ENCODE measurements around the gene AKAP6. TPM values are rescaled to one million over a fixed set of nuclear protein-coding genes. Genes with fewer than 3 reads are reported as not detected.

The AKAP6 gene
- total RNA-seq, 1 donor from 2014 or later: 249 TPM

DNA sequence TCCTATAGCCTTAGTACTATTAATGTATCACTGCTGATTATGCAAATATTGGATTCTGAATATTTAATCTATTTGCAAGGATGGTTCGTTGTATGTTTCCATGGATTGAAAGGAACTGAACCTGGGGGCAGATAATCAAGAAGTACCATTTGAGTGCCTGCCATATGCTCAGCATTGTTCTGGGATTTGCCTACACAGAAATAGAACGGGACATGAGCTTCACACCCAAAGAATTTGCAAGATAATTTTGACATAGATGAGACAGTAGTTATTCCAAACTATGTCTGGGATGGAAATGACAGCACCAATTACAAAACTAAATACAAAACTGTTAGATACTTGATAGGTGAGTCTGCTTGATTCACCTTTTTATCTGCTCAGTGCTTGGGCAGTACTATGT, 476.9 kb downstream of the AKAP6 start:
- DNase-seq (ENCODE audit: low spot score): no peak
- intact Hi-C loops (cut with DNase I): no loop called here

DNA sequence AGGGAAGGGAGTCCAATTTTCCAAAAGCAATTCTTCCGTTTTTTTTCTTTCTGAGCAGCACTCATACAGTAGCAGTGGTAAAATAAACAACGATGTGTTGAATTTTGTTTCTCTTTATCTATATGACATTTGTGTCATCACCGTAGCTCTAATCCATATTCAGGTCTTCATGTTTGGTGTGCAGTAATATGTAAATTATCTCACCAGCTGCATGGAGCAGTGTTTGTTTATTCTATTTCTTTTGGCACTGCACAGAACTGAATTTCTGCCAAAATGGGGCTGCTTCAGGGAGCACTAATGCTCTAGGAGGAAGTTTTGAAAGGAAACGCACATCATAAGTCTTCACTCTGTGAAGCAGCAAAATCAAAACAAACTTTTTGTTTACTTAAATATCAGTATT, 479.5 kb downstream of the AKAP6 start:
- DNase-seq (ENCODE audit: low spot score): no peak
- intact Hi-C loops (cut with DNase I): no loop called here

DNA sequence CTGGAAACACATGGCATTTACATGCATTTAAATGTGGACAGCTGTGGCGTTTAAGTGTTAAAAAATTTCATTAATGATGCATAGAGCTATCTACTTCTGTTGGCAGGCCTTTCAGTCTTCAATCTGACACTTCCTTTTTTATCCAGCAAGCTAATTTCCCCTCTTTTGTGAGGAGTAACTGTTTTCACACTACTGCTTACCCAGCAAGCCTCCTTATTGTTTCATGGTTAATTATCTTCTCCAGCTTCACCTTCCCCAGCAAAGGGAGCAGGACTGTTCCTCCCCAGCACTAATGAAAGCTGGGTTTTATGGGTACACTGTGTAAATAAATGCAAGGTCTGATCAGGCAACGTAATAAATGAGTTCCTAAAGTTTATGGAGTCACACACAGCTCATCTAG, 480.2 kb downstream of the AKAP6 start:
- intact Hi-C loops (cut with DNase I): no loop called here
- no peak for DNase-seq (ENCODE audit: low spot score)

DNA sequence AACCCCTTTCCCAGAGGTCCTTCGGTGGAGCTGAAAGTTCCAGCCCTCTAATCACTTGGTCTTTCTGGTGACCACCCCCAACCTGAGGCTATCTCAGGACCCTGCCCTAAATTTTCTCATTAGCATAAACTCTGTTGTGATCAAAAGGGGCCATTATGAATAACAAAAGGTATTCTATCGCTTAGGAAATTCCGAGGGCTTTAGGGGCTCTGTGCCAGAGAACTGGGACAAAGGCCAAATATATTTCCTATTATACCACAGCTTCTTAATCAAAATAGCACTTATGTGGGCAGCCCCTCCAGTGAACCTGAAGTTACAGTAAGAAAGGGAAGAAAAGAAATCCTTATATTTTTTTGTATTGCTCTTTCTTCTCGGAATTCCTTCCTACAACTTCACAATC, 484.3 kb downstream of the AKAP6 start:
- no peak for DNase-seq (ENCODE audit: low spot score)
- intact Hi-C loops (cut with DNase I): no loop called here

DNA sequence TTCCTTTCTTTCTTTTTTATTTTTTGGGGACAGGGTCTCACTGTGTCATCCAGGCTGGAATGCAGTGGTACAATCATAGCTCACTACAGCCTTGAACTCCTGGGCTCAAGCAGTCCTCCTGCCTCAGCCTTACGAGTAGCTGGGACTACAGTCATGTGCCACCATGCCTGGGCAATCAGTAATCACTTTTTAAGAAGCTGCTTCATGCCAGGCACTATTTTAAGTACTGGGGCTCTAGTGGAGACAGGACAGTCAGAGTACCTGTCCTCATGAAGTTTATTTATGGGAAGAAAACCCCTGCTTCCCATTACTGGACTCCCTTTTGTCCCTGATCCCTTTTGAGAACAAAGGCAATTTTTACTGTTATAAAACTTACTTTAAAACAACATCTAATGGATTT, 485.6 kb downstream of the AKAP6 start:
- DNase-seq (ENCODE audit: low spot score): no peak
- intact Hi-C loops (cut with DNase I): no loop called here

DNA sequence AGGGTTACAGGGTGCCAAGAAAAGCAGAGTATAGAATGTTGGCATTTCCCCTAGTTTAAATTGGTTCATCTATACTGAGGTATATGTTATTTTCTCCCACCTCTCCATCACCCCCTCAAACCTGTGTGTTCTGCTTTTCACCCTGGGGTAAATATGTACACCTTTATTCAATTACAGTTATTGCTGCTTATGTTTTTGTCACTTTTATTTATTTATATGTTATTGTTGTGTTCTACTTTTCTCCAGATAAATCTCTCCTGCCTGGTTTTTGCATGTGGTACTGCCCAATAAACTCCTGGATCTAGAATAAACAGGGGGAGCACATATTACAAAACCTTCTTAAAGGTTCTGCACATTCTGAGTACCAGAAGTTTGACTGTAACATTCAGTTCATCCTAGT, 487.5 kb downstream of the AKAP6 start:
- intact Hi-C loops (cut with DNase I): no loop called here
- DNase-seq (ENCODE audit: low spot score): no peak

DNA sequence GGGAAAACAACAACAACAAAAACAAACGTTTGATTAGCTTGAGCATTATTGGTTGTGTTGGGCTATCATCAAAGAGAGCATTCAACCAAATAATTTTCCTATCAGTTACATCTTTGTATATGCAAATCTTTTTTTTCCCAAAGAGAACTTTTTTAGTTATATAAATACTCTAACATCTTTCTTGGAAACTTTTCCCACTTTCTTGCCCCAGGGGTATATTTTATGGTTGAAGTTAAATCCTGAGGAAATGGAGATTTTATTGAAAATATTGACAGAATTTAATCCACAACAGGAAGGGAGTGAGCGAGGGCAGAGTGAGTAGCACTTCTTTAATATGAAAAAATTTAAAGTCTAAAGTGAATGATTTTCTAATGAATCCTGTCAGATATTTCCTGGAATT, 488.7 kb downstream of the AKAP6 start:
- DNase-seq (ENCODE audit: low spot score): no peak
- intact Hi-C loops (cut with DNase I): no loop called here

DNA sequence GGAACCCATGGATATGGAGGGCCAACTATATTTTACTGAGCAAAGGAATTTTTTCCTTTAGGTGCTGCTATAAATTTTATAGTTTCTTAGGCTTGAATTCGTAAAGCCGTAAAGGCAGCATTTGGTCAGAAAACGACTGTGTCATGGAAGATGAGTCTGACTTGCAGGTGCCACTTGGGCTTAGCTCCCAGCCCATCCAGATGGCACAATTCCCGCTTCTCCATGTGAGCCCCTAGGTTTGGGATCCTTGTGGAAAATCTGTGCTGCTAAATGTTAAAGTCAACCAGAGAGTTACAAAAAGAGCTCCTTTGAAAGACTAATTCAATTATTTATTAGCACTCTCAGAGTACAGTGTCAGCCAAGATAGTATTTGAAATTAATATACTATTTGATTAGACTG, 489.5 kb downstream of the AKAP6 start:
- intact Hi-C loops (cut with DNase I): no loop called here

DNA sequence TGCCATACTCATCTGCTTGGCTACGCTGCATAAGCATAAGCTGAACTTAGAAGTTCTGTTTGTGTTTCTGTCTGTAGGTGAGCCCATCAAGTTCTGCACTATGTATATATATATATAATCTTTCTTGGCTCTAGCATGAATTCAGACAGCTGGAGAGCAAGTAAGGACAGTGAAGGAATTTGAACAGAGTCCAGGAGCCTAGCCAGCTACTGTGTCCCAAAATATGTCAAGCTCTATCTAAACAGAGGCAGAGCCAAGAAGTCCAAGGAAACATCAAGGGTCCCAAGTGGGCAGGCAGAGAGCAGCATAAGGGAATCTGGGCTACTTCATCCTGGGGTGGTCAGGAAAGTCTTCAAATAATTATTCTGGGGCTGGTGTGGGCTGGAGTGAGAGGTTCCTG, 491.1 kb downstream of the AKAP6 start:
- no peak for DNase-seq (ENCODE audit: low spot score)
- intact Hi-C loops (cut with DNase I): no loop called here

More for the DNA sequence above, 489.5 kb downstream of the AKAP6 start:
- DNase-seq (ENCODE audit: low spot score): no peak

DNA sequence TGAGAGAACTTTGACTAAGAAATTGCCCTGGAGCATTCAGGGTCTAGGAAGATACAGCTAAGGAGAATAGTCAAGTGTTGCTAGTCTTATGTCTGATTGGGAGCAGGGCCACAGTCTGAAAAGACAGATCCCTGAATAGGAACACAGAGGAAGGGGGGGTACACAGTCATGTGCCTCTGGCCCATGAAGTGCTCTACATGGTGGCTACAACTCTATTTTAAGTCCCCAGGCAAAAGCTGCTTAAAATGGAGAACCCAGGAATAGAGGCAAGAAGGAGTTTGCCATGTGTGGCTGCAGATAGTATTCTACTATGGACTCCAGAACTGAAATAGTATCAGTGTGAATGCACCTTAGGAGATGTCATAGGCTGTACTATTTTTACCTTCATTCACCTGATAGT, 491.6 kb downstream of the AKAP6 start:
- intact Hi-C loops (cut with DNase I): no loop called here
- peak; percentile 77 for DNase-seq (ENCODE audit: low spot score)

DNA sequence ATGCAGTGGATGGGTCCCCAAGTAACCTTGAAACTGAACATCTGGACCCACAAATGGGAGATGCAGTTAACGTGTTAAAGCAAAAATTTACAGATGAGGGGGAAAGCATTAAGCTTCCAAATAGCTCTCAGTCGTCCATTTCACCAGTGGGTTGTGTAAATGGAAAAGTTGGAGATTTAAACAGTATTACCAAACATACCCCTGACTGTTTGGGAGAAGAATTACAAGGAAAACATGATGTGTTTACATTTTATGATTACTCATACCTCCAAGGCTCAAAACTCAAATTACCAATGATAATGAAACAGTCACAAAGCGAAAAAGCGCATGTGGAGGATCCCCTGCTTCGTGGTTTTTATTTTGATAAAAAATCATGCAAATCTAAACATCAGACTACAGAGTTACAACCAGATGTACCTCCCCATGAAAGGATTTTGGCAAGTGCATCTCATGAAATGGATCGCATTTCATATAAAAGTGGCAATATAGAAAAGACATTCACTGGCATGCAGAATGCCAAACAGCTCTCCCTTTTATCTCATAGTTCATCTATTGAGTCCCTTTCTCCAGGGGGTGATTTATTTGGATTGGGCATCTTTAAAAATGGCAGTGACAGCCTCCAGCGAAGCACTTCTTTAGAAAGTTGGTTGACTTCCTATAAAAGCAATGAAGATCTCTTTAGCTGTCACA, 493.0 kb downstream of the AKAP6 start:
- intact Hi-C loops (cut with DNase I): no loop called here
- DNase-seq (ENCODE audit: low spot score): no peak

DNA sequence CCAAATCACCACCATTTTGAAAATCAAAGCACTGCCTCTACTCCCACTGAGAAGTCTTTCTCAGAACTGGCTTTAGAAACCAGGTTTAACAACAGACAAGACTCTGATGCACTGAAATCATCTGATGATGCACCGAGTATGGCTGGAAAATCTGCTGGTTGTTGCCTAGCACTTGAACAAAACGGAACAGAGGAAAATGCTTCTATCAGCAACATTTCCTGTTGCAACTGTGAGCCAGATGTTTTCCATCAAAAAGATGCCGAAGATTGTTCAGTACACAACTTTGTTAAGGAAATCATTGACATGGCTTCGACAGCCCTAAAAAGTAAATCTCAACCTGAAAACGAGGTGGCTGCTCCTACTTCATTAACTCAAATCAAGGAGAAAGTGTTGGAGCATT, 494.6 kb downstream of the AKAP6 start:
- no peak for DNase-seq (ENCODE audit: low spot score)
- intact Hi-C loops (cut with DNase I): no loop called here

DNA sequence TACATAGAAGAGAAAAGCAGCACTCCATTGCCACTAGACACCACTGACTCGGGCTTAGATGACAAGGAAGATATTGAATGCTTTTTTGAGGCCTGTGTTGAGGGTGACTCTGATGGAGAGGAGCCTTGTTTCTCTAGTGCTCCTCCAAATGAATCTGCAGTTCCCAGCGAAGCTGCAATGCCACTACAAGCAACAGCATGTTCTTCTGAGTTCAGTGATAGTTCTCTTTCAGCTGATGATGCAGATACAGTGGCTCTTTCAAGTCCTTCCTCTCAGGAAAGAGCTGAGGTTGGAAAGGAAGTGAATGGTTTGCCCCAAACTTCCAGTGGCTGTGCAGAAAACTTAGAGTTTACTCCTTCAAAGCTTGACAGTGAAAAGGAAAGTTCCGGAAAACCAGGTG, 495.1 kb downstream of the AKAP6 start:
- intact Hi-C loops (cut with DNase I): no loop called here
- DNase-seq (ENCODE audit: low spot score): no peak

DNA sequence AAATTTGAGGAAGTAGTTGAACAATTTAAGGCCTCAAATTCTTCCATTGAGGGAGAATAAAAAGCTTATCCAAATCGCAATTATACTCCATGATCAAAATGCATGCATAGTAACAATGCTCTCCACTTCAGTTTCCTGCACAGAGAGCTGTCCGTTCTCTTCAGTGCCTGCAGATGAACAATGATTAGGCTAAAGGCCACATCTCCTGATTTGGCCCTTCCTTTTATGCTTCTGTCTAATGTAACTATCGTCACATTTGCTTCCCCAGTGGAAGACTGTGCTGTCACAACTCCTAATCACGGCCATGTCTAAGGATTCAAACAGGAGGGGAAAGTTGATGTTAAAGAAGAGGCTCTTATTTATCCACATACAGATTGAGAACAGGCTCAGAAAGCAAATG, 496.0 kb downstream of the AKAP6 start:
- intact Hi-C loops (cut with DNase I): loop anchor here (5.0 kb wide), 1 partner anchor 113 kb away; no protein-coding TSS in a partner anchor

DNA sequence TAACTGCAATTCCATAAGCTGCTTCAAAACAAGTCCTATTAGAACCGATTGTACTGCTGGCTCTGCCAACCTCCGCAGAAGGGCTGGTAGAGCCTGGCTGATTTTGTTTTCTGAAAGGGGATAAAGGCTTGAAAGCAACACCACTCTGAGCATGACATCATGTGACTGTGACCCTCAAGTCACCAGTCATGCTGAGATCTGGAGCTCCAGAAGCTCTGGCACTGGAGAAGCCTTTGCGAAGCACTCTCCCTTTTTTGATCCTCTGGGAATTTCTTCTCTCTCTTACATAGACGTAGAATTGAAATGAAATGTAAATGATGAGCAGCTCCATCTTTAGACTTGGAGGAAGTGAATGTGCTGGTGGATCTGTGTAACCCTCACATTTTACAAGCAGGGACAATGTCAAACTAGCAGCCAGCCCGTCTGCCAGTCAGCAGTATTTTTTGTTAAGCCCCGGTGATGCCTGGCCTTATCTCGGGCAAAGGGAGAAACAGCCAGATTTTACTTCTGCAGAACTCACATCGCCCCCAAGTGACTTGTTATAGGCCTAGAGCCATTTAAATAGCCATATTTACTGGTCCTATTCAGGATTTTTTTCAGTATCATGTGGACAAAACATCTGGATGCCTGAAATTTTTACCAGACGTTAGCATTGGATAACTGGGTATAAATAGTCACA, 497.4 kb downstream of the AKAP6 start:
- no peak for DNase-seq (ENCODE audit: low spot score)

More for the DNA sequence above, 496.0 kb downstream of the AKAP6 start:
- DNase-seq (ENCODE audit: low spot score): no peak

DNA sequence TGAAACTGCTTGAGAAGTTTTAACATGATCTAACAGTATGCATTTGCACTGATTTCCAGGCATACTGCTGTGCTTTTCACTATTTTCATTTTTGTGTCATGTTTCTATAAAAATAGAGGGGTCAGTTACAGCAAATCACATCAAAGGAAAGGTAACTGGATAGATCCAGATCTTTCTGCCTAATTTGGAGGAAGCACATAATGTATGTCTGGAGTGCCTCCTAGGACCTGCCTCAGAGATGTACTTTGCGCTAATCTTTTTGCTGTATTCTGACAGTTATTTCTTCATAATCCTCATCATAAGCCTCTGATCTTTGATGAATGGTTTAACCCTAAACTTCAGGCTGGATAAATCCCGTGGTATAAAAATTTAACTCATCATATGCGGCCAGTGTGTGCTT, 498.4 kb downstream of the AKAP6 start:
- intact Hi-C loops (cut with DNase I): loop anchor here (2.0 to 5.0 kb wide), 2 partner anchors 115 to 251 kb away; no protein-coding TSS in a partner anchor
- no peak for DNase-seq (ENCODE audit: low spot score)

More for the DNA sequence above, 497.4 kb downstream of the AKAP6 start:
- intact Hi-C loops (cut with DNase I): loop anchor here (2.0 to 5.0 kb wide), 2 partner anchors 114 to 250 kb away; no protein-coding TSS in a partner anchor

DNA sequence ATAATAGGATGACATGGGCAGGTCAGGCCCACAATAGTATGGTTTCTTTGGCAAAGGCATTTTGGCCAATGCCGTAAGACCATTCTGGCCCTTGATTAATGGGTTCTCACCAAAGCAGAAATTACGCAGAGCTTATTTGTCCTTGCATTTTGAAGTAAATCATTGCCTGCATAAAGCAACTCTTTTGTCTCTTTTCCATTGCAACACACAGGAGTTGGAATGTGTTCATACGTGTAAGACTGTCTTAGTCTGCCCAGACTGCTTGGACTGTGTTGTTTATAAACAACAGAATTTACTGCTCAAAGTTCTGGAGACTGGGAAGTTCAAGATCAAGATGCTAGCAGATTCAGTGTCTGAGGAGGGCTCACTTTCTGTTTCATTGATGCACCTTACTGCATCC, 506.8 kb downstream of the AKAP6 start:
- no peak for DNase-seq (ENCODE audit: low spot score)
- intact Hi-C loops (cut with DNase I): no loop called here

DNA sequence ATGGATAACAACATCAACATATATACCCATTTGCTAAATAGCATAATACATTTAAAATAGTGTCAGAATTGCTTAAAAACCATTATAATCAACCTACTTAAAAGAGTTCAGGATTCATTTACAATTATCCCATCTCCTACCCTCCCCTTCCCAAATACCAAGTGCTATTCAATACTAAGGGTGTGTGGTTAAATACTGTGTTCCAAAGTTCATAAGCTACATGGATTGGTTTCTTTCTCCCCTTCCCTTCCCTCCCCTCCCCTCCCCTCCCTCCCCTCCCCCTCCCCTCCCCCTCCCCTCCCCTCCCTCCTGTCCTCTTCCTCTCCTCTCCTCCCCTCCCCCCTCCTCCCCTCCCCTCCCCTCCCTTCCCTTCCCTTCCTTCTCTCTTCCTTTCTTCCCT, 512.6 kb downstream of the AKAP6 start:
- DNase-seq (ENCODE audit: low spot score): no peak
- intact Hi-C loops (cut with DNase I): no loop called here

DNA sequence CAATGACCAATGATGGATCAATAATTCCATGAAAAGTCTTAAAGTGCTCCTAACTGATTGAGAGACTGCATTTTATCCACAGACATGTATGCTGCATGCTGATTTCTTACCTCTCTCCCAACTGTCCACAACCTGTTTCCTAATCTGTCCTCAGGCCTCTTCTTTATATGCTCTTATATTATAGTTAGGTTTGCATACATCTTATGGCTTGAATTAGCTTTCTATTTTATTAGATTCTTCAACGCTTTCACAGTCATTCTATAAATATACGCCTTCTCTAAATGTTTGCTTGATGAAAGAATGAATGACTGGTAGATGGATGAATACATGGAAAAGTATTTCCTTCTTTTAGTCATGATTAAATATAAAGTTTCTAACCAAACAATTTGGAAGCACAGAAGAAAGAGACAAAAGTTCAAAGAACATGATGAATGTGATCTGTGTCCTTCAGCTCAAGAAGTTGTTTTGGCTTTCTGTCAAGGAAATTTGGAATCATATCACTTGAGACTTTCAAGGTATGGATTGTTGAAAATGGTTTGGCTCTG, 517.8 kb downstream of the AKAP6 start:
- intact Hi-C loops (cut with DNase I): no loop called here
- DNase-seq (ENCODE audit: low spot score): no peak

DNA sequence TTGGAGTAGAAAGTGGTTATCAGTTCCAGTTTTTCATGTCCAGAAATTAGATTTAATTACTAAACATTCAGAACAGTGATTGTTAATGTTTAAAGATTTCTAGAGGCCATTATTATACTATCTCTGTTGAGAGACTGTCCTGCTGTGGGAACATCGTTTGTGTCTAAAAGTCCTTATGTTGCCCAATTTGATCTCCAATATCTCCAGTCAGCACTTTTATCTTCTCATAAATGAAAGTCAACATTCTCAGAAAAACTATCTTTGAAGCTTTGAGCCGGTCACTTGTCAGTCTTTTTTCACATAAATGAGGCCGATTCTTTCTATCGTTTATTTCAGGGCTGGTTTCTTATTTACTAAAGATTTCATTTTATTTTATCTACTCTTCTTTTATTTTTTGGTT, 518.8 kb downstream of the AKAP6 start:
- no peak for DNase-seq (ENCODE audit: low spot score)
- intact Hi-C loops (cut with DNase I): no loop called here

DNA sequence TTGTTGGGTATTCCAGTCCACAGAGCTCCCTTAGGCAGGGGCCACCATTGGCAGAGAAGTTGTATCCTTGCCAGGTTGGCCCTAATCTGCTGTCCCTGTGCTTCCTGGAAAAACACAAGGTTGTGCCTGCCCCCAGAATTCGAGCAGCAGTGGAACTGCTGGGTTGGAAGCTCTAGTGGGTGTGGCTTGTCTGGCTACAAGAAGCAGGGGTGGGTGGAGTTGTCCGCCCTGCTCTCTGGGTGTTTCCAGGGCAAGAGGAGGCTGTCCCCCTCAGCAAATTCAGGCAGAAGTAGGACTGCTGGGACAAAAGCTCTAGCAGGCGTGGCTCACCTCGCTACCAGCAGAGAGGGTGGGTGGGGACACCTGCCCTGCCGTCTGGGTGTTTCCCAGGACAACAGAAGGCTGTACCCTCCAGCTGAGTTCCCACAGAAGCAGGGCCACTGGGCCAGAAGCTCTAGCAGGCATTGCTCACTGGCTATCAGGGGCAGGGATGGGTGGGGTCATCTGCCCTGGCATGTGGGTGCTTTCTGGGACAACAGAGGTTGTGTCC, 536.8 kb downstream of the AKAP6 start:
- DNase-seq (ENCODE audit: low spot score): no peak
- intact Hi-C loops (cut with DNase I): no loop called here
